HepG2 (cell line): Measurements from ENCODE around the gene PODXL2. TPM values are rescaled to one million over a fixed set of nuclear protein-coding genes. Genes with fewer than 3 reads are reported as not detected.

Source experiments
- AGO2 ChIP-seq: fragments of 200-400 bp; formaldehyde crosslinking; optimal IDR thresholded peaks from 2 replicates; pipeline ENCODE3; 2017; ENCODE audit warnings: mild to moderate bottlenecking, low read depth, low read length, moderate library complexity
- ARNT2 ChIP-seq: sonication (generic); formaldehyde crosslinking; IDR thresholded peaks from 2 replicates; pipeline ENCODE4 v1.8.0; 2022; ENCODE audit warnings: mild to moderate bottlenecking, low read depth, missing genetic modification reagents, moderate library complexity
- BRCA1 ChIP-seq: sonication (generic); formaldehyde crosslinking; IDR thresholded peaks from 2 replicates; pipeline ENCODE4 v1.4.0; 2020; ENCODE audit warnings: missing genetic modification reagents
- EEA1 ChIP-seq: sonication (generic); formaldehyde crosslinking; IDR thresholded peaks from 2 replicates; pipeline ENCODE4 v1.5.1; 2020; ENCODE audit warnings: mild to moderate bottlenecking, missing genetic modification reagents, borderline replicate concordance
- HNRNPH1 ChIP-seq: fragments of 200-400 bp; formaldehyde crosslinking; optimal IDR thresholded peaks from 2 replicates; pipeline ENCODE3; 2017; ENCODE audit warnings: mild to moderate bottlenecking, low read depth, low read length
- HNRNPK ChIP-seq: fragments of 200-400 bp; formaldehyde crosslinking; IDR thresholded peaks from 2 replicates; pipeline ENCODE4 v1.6.1; 2018; ENCODE audit warnings: low read length, low read depth, moderate library complexity, mild to moderate bottlenecking; ENCODE audit not compliant: poor library complexity, severe bottlenecking
- KLF11 ChIP-seq: IDR thresholded peaks from 2 replicates; pipeline ENCODE4 v1.6.1; 2016; ENCODE audit warnings: missing compliant biosample characterization
- NFE2 ChIP-seq: sonication (generic); formaldehyde crosslinking; IDR thresholded peaks from 2 replicates; pipeline ENCODE4 v1.4.0; 2020; ENCODE audit warnings: missing genetic modification reagents
- PHF21A ChIP-seq: sonication (generic); formaldehyde crosslinking; IDR thresholded peaks from 2 replicates; pipeline ENCODE4 v1.5.0; 2020; ENCODE audit warnings: mild to moderate bottlenecking, missing genetic modification reagents
- REL ChIP-seq: sonication (generic); formaldehyde crosslinking; conservative IDR thresholded peaks from 2 replicates; pipeline ENCODE4 v1.8.0; 2022; ENCODE audit warnings: mild to moderate bottlenecking, missing genetic modification reagents, moderate library complexity
- RXRB ChIP-seq: IDR thresholded peaks from 2 replicates; pipeline ENCODE4 v1.6.1; 2016; ENCODE audit warnings: borderline replicate concordance, missing genetic modification reagents, missing compliant biosample characterization
- WIZ ChIP-seq: sonication (generic); formaldehyde crosslinking; IDR thresholded peaks from 2 replicates; pipeline ENCODE4 v1.5.1; 2020; ENCODE audit warnings: mild to moderate bottlenecking, missing genetic modification reagents
- XRCC5 ChIP-seq: fragments of 200-400 bp; formaldehyde crosslinking; optimal IDR thresholded peaks from 2 replicates; pipeline ENCODE3; 2017; ENCODE audit warnings: mild to moderate bottlenecking, low read length
- ZC3H4 ChIP-seq: sonication (generic); formaldehyde crosslinking; IDR thresholded peaks from 2 replicates; pipeline ENCODE4 v1.4.0; 2020; ENCODE audit warnings: missing genetic modification reagents, borderline replicate concordance
- ZFP41 ChIP-seq: sonication (generic); formaldehyde crosslinking; IDR thresholded peaks from 2 replicates; pipeline ENCODE4 v1.4.0; 2020; ENCODE audit warnings: mild to moderate bottlenecking, missing genetic modification reagents, borderline replicate concordance
- ZMYM3 ChIP-seq: sonication (generic); formaldehyde crosslinking; IDR thresholded peaks from 2 replicates; pipeline ENCODE4 v1.5.1; 2020; ENCODE audit warnings: mild to moderate bottlenecking, missing genetic modification reagents
- ZNF383 ChIP-seq: sonication (generic); formaldehyde crosslinking; IDR thresholded peaks from 2 replicates; pipeline ENCODE4 v1.4.0; 2020; ENCODE audit warnings: missing genetic modification reagents, mild to moderate bottlenecking, borderline replicate concordance
- ZNF543 ChIP-seq: sonication (generic); formaldehyde crosslinking; IDR thresholded peaks from 2 replicates; pipeline ENCODE4 v1.4.0; 2020; ENCODE audit warnings: mild to moderate bottlenecking, missing genetic modification reagents
- polyA plus RNA-seq, 8 experiments: library from polyadenylated mRNA; depleted of rRNA in 3 of 8; stranded (reverse) in 7 of 8; unstranded in 1 of 8; fragments of >200 nt; fragmentation: Illumina TruSeq in 4 of 8; extraction: Trizol in 4 of 8; gene quantifications; 2 replicates each; pipeline versions ENCODE4 v1.2.1 to v1.2.3, GENCODE V29; 2011 to 2016; ENCODE audit warnings: low read depth in 4 of 8, missing spikeins in 1 of 8, mixed read lengths in 1 of 8; ENCODE audit not compliant: insufficient read depth in 1 of 8
- total RNA-seq, 5 experiments: library from RNA; depleted of rRNA; stranded (reverse); fragments of >200 nt; fragmentation: Illumina TruSeq; extraction: Trizol; gene quantifications; 2 replicates each; pipeline ENCODE4 v1.2.3, GENCODE V29; 2016; ENCODE audit warnings: low read depth in 1 of 5
- TF ChIP-seq, protein P1 (sequence below): sonication (generic); formaldehyde crosslinking; IDR thresholded peaks from 2 replicates; pipeline ENCODE4 v1.9.0; 2021; ENCODE audit warnings: missing genetic modification reagents, borderline replicate concordance
- TF ChIP-seq, protein P2 (sequence below): sonication (generic); formaldehyde crosslinking; IDR thresholded peaks from 2 replicates; pipeline ENCODE4 v1.4.0; 2020; ENCODE audit warnings: missing genetic modification reagents, borderline replicate concordance

PODXL2 gene
- total and polyA plus RNA-seq, 2 of the 13 experiments (the other 11 are each of a cell fraction or from before 2014, with no cell fraction given): 20.4 to 25.1 TPM

DNA sequence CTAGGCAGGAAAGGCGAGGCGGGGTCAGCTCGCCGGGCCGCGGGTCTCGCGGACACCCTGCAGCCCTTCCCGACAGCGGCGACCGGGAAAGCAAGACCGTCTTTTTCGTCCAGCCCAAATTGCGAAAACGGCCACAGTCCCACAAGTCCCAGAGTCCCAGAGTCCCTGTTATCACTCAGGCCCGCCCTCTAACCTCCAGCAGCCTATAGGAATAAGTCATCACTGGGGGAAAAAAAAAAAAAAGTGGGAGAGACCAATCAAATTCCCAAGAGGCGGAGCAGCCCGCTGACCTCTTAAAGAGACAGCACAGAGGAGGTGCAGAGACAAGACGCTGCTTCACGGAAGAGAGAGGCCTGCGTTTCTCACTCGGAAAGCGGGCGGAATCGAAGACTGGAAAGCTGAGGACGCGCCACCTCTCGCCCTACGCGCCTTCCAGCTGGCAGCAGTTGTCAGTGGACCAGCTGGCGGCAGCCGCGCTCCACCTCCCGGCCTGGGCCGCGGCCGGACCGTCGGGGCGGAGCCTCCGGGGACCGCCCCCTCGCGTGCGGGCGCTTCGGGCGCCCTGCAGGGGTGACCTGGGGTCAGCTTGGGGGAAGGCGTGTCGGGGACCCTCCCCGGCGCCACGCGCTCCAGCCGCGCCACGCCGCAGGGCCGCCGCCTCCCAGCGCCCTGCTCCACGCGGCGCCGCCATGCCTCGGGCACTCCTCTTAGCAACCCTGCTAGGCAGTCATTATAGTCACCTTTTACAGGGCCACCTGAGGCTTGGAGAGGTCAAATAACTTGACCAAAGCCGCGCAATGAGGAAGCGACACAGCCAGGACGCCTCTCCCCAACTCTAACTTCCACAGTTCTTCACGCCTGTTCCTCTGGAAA is 38.2 kb upstream of the PODXL2 start, which contains the start of gene TPRA1 (continued):
- peak; percentile 77; the same call in 1 of the 2 replicates for TF ChIP-seq PHF21A (CRISPR knock-in tag)
- TF ChIP-seq, protein P1, sequence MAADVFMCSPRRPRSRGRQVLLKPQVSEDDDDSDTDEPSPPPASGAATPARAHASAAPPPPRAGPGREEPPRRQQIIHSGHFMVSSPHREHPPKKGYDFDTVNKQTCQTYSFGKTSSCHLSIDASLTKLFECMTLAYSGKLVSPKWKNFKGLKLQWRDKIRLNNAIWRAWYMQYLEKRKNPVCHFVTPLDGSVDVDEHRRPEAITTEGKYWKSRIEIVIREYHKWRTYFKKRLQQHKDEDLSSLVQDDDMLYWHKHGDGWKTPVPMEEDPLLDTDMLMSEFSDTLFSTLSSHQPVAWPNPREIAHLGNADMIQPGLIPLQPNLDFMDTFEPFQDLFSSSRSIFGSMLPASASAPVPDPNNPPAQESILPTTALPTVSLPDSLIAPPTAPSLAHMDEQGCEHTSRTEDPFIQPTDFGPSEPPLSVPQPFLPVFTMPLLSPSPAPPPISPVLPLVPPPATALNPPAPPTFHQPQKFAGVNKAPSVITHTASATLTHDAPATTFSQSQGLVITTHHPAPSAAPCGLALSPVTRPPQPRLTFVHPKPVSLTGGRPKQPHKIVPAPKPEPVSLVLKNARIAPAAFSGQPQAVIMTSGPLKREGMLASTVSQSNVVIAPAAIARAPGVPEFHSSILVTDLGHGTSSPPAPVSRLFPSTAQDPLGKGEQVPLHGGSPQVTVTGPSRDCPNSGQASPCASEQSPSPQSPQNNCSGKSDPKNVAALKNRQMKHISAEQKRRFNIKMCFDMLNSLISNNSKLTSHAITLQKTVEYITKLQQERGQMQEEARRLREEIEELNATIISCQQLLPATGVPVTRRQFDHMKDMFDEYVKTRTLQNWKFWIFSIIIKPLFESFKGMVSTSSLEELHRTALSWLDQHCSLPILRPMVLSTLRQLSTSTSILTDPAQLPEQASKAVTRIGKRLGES: 0 out of 2 replicates have a peak, but pooled peaks have one; percentile 70
- no peak for TF ChIP-seq ZNF543 (CRISPR knock-in tag)
- TF ChIP-seq REL (CRISPR knock-in tag): 0 out of 2 replicates have a peak, but pooled peaks have one; percentile 48
- TF ChIP-seq AGO2: no peak
- no peak for TF ChIP-seq ZNF383 (CRISPR knock-in tag)
- no peak for TF ChIP-seq HNRNPH1
- no peak for TF ChIP-seq NFE2
- TF ChIP-seq RXRB (CRISPR knock-in tag): peak; percentile 36; the same call in 1 of the 2 replicates
- no peak for TF ChIP-seq ZC3H4
- no peak for TF ChIP-seq KLF11 (CRISPR knock-in tag)
- TF ChIP-seq ZMYM3 (CRISPR knock-in tag): no peak
- TF ChIP-seq, protein P2, sequence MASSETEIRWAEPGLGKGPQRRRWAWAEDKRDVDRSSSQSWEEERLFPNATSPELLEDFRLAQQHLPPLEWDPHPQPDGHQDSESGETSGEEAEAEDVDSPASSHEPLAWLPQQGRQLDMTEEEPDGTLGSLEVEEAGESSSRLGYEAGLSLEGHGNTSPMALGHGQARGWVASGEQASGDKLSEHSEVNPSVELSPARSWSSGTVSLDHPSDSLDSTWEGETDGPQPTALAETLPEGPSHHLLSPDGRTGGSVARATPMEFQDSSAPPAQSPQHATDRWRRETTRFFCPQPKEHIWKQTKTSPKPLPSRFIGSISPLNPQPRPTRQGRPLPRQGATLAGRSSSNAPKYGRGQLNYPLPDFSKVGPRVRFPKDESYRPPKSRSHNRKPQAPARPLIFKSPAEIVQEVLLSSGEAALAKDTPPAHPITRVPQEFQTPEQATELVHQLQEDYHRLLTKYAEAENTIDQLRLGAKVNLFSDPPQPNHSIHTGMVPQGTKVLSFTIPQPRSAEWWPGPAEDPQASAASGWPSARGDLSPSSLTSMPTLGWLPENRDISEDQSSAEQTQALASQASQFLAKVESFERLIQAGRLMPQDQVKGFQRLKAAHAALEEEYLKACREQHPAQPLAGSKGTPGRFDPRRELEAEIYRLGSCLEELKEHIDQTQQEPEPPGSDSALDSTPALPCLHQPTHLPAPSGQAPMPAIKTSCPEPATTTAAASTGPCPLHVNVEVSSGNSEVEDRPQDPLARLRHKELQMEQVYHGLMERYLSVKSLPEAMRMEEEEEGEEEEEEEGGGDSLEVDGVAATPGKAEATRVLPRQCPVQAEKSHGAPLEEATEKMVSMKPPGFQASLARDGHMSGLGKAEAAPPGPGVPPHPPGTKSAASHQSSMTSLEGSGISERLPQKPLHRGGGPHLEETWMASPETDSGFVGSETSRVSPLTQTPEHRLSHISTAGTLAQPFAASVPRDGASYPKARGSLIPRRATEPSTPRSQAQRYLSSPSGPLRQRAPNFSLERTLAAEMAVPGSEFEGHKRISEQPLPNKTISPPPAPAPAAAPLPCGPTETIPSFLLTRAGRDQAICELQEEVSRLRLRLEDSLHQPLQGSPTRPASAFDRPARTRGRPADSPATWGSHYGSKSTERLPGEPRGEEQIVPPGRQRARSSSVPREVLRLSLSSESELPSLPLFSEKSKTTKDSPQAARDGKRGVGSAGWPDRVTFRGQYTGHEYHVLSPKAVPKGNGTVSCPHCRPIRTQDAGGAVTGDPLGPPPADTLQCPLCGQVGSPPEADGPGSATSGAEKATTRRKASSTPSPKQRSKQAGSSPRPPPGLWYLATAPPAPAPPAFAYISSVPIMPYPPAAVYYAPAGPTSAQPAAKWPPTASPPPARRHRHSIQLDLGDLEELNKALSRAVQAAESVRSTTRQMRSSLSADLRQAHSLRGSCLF: no peak
- TF ChIP-seq ARNT2: peak; percentile 68; the same call in 1 of the 2 replicates
- TF ChIP-seq WIZ (CRISPR knock-in tag): no peak
- peak; percentile 47 for TF ChIP-seq HNRNPK
- no peak for TF ChIP-seq XRCC5
- TF ChIP-seq BRCA1 (CRISPR knock-in tag): no peak
- TF ChIP-seq ZFP41: no peak
- TF ChIP-seq EEA1 (CRISPR knock-in tag): no peak
